Effector CD8-positive, alpha-beta T cell (primary cell): ENCODE measurements around the gene TECRL.

Source experiments
- DNase-seq: peaks from one replicate; lab custom pipeline; 2025; lab: John Stamatoyannopoulos, UW
- total RNA-seq, 4 experiments: gene quantifications; one replicate each; lab custom pipeline; 2026; lab: John Stamatoyannopoulos, UW

Gene TECRL
- 0 to 0.18 (median 0.04) reads per million in 4 experiments for total RNA-seq

DNA sequence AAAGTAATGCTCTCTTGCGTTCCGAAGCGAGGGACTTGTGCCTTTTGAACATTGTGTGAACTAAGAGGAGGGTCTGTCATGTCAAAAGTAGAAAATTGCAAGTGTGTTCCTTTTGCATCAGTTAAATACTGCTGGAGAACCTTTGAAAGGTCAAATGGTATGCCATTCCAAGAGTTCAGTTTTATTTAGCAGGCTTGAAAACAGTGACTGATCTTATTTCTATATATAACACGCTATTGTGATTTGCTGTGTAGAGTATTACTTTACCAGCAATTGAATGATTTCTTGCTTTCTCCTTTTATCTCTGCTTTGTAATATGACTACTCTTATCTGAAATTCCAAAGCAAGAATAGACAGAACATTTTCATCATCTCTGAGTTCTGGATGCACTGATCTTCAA, at the start of gene TECRL:
TECRL (minus strand) TSS at position 151 of the 400 bp plus-strand sequence; CDS start at position 52, 99 bp downstream.
- DNase-seq, result no peak

DNA sequence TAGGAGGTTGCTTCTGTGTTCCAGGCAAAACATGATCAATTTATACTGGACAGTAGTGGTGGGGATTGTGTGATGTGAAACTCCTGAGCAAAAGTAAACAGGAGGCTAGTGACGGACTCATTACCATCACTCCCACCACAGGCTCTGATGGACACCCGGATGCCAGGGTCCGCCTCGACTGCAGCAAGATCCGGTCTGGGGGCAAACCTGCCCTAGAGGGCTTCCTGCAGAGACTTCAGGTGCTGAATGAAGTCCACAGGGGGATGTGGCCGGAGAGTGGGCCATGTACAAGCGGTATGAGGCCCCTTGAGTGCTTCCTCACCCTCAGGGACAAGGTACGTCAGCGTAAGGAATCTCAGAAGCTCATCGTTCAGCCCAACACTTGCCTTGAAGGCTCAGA, 23.4 kb upstream of the TECRL start:
- no peak for DNase-seq

GRCh38 chr4:64430933-64431332, 21.7 kb upstream of the TECRL start:
- DNase-seq, result no peak

DNA sequence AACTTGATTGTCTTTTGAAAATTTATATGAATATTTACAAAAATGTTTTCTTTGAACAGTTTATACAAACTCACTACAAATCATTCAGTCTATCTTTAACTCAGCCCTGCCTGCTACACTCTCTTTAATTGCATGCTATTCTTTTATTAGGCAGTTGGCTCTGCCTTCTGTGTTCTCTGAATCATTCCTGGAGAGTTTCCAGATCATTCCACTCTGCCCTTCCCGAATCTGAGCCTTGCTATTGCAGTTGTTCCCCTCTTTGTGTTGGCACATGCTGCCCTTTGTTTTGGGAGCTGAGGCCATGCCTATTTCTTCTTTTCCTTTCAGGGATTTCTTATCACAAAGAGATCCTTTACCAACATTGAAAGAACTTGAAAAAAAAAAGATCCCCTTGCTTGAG, 8.7 kb upstream of the TECRL start:
- DNase-seq, result no peak

- no peak for DNase-seq
Observed at GRCh38 chr4:64407000-64407399, 2.2 kb downstream of the TECRL start.

GRCh38 chr4:64405761-64406160, 3.5 kb downstream of the TECRL start:
- DNase-seq, result no peak

DNA sequence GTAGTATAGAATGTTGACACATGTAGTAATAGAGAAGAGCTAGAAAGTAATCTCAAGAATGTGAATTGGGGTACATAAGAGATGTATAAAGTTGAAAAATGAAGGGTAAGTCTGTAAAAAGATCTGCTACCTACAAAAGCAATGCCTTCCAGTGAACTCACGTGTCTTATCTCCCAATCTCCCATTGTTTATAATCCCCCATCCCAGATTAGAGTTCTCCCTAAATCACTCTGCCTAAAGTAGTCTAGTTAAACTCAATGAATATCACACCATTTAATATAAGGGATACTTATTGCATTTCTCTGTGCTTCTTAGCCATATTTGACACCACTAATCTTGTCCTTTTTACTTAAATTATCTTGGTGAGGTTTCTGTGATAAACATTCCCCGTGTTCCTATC, 6.6 kb downstream of the TECRL start:
- DNase-seq, result no peak

- no peak for DNase-seq
Observed at GRCh38 chr4:64399313-64400109, 9.7 kb downstream of the TECRL start.

DNA sequence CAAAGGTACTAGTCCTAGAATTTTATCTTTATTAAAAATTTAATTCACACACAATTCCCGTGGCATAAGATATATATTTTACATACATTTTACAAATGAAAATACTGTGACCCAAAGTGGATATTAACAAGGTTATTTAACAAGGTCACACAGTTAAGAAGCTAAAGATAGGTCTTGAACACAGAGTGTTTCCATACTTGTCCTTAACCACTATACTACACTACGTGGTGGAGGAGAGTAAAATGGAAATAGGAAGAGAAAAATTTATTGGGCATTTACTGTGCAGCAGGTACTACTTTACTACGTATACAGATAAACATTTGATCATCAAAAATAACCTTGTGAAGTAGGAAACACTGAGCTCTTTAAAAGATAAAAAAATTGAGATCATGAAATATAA, 14.8 kb downstream of the TECRL start:
- DNase-seq, result no peak

DNA sequence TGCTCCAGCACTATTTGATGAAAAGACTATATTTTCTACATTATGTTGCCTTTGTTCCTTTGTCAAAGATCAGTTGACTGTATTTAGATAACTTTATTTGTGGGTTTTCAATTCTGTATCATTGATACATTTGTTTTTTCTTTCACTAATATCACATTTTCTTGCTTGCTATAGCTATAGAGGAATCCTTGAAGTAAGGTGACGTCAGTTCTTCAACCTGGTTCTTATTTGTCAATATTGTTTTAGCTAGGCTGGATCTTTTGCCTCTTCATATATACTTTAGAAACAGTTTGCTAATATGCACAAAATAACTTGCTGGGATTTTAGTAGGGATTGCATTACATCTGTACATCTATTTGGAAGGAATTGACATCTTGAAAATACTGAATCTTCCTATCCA, 21.0 kb downstream of the TECRL start:
- no peak for DNase-seq

DNA sequence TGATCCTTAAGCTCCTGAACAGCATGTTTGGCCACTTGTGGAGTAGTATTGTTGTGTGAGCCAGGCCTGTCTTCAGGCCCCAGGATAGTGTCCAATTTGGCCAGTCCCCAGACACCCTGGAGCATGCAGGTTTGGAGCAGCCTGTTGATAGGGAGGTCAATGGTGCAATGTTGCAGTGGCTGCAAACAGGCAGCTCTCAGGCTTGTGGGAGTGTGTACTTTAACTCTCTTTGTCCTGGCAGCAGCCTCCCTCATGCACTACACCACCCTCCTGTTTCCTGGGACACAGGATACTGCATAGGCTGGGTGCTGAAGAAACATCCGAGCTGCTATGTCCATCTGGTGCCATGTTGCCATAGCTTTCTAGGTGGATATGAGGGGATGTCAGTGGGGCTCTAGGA, 24.0 kb downstream of the TECRL start:
- no peak for DNase-seq

DNA sequence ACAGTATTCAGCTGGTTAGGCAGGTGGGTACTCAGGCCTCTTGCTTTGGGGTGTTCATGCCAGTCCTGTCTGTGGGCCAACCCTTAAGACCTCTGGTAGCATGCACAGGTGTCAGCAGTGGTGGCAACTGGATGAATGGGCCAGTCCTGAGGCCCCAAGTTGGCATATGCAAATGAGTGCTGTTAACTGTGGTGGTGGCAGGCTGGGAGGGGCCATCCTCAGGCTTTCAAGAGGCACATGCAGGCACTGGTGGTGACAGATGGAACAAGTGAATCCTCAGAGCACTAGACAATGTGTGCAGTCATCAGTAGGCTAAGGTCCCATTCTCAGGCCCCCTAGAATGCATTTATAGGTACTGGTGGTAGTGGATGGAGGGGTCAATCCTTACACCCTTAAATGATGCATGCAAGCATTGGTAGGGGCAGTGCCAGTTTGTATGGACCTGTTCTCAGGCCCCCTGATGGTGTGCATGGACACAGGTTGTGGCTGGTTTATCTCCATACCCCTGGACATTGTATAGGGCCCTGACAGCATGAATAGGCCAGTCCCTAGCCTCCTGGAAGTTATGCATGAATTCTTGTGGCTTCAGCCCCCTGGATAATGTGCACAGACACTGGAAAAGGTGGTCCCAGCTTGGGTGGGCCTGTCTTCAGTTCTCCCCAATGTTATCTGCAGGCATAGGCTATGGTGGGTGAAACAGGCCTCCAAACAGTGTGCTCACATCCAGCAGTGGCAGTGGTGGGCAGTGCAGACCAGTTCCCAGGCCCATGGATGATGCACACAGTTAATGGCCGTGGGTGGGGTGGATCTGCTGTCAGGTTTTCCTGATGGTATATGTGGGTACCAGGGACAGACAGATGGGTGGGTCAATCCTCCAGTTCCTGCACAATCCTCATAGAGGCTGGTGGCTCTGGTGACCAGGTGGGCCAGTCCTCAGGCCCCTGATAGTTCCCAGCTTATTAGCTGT, 24.7 kb downstream of the TECRL start:
- no peak for DNase-seq

DNA sequence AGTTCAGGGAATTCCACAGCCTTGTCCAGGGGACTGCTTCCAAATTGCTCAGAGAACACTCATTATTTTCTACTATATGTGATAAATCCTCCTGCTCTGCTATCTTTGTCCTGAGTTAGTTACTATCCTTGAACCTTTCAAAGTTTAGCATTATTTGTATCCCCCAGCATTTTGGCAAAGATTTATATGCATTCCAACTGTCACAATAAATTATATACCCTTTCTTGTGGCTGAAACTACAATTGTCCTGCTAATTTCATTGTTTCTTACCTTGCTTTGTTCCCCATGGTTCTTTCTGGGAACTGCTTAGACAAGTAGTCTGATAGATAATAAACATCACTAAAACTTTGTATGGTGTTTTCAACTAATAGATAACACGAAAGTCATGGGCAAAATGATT, 40.5 kb downstream of the TECRL start:
- DNase-seq, result no peak

GRCh38 chr4:64361399-64361740, 47.9 kb downstream of the TECRL start:
- no peak for DNase-seq

- DNase-seq, result no peak
Observed at GRCh38 chr4:64360664-64361398, 48.4 kb downstream of the TECRL start.

DNA sequence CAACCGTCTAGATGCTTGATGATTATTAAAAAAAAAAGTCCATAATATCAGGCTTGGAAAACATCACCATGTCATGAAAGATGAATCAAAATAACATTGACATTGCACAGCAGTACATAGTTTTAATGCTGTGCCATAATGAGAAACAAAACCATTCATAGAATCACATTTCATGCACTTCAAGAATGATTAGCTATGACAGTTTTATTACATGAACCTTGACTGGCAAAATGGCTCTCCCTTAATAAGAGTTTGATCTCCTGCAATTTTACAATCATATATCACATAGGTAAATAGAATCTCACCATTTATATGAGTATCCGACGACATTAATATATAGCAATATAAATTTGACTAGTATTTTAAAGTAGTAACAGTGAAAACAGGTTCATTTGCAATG, 49.8 kb downstream of the TECRL start:
- no peak for DNase-seq

DNA sequence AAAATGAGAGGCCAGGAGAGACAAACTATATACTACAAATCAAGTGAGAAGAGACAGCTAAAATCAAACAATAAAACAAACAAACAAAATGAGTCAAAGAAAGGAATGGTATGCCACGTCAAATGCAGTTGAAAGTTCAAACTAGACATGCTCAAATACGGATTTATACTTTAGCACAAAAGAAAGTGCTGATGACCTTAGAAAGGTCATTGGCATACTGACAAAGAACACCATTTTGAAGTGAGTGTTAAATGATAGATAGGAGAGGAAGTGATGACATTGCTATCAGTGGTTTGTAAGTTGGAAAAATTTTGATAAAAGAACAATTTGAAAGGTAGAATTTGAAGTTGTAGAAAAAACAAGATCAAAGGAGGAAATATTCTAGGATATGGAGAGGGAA, 55.3 kb downstream of the TECRL start:
- no peak for DNase-seq

DNA sequence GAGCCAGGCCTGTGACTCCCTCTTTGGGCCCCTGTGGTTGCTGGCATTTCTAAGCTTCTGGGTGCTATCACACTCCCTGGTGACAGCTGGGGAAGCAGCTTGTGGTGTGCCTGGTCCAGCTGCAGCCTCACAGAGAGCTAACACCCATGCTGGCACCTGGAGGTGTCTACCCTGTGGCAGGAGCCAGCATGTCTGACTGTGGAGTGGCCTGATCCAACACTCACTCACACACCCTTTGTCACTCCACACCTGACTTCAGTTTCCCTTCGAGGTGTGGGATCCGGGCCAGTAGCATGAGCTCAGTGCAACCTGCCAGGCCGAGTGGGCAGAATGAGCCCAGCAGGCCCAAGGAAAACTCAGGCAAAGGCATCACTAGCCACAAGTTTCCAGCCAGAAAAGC, 67.5 kb downstream of the TECRL start:
- no peak for DNase-seq

DNA sequence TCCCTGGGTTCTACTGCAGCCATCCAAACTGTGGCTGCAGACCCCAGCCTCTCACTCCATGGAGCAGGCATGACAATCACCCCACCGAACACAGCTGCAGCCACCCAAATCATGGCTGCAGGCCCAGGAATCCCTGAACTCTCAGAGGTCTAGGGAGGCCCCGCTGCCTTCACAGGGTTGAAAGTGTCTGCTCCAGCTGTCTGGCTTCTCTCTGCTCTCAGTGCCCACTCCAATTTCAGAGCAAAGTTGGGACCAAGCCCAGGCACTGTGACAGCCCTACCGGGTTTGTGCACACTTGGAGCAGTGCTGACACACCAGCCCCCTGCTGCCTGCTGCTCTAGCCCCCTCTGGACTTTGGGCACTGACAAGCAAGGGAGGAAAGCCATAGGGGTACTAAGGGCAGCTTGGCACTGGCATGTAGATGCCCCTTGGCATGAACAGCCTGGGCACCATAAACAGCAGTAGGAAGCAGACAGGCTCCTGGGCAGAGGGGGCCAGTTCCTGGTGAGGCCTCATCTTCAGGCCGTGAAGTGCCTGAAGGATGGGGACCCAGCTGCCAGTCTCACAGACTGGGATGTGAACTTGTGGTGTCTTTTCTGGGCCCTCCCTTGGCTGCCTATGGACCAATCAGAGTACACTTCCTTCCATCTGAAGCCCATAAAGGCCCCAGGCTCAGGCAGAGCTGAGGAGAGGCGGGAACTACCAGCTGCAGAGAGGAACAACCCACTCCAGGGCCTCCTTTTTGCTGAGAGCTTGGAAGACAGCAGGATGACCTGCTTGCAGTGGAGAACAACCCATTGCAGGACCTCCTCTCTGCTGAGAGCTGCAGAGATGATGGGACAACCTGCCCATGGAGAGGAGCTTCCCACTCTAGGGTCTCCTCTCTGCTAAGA, 68.8 kb downstream of the TECRL start:
- no peak for DNase-seq

- no peak for DNase-seq
Observed at GRCh38 chr4:64334964-64335363, 74.3 kb downstream of the TECRL start.

DNA sequence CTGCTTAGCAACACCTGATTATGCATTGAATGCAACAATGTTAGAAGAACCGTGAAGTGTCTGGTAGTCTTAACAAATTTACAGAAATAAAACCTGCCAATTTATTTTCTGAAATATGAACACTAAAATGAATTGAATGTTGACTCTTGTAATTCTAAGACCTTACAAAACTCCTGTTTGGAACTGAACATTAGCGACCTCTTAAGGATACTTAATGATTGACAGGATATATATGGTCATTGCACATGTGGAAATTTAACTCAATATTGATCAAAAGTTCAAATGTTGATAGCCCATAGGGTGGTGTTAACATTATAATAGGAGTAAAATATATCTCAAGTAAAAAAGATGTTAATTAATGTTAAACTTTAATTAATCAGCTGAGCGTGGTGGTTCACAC, 79.1 kb downstream of the TECRL start:
- no peak for DNase-seq
